LNCAP (cell line): ENCODE results near the gene XXYLT1.

Experiments used
- CTCF ChIP-seq: fragments of 450-650 bp; IDR thresholded peaks from 2 replicates; pipeline ENCODE4 v1.5.1; 2017; ENCODE audit warnings: mild to moderate bottlenecking

Gene XXYLT1

DNA sequence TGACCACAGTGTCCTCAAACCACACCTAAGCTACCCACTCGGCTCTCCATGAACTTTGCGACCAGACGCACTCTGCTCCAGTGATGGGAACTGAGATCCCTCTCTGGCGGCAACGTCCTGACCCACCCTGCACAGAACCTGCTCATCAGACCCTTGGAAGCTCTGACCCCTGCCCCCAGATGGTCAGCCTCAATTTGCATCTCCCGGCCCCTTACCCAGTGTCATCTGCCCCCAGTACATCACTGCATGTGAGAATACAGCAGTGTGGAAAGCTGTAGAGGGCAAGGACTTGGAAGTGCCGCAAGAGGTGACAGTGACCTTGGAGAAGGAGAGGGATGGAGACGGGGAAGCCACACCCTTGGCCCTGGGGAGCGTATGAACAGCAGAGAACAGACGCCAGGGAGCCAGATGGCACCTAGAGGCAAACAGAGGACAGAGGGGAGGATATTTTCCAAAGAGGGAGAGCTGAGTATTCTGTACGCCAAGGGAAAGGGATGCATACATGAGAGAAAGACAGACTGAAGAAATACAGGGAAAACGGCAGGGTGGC is 192.0 kb downstream of the XXYLT1 start:
- no peak for TF ChIP-seq CTCF

GRCh38 chr3:195077611-195078540 is 193.1 kb downstream of the XXYLT1 start:
- no peak for TF ChIP-seq CTCF

GRCh38 chr3:195076981-195077610 is 193.9 kb downstream of the XXYLT1 start:
- TF ChIP-seq CTCF, result no peak

GRCh38 chr3:195075941-195076875 is 194.8 kb downstream of the XXYLT1 start:
- TF ChIP-seq CTCF, result no peak

- TF ChIP-seq CTCF, result no peak
Observed at GRCh38 chr3:195075199-195075940, 195.6 kb downstream of the XXYLT1 start.

DNA sequence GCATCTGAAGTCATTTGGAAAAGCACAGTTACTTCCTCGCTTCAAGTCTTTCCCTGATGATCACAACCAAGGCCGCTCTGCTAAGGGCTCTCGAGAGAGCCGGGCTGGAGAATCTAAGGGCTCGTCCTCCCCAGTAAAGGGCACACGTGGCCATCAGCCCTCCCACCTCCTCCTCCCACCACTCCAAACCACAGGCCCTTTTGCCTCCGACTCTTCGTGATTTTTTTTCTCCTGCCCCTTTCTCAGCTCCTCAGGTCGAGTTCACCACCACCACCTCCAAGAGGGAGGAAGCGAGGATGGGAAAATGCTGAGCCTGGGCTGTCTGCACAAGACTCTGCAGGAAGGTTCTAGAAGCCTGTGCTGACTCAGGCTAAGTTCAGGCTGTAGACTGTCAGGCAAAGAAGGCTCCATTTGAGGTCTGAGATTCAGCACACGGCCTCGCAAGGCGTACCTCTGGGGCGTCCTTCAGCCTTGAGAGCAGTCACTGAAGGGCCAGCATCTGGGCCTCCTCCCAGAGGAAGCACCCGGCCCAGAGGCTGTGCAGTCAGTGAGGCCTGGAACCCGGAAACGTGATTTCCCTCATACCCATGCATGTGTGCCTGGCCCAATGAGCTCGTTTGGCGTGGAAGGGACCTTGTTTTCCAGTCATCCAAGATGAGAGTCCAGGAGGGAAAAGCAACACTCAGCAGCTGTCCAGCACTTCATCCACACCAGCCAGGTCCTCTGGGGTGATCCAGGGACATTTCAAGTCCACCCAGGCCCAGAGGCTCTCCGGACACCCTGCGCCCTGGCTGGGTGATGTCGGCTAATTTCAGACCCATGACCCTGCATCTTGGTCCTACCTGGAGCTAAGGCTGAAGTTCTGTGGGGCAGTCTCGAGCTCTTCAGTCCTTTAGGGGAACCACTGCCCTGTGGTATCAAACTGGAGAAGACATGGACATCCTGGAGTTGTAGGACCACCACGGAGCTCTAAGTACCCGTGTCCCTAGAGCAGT is 196.8 kb downstream of the XXYLT1 start:
- no peak for TF ChIP-seq CTCF
